ENCODE measurements around the gene HADH.
"Not testable (repeated sequence)": the region's sequence is repeated elsewhere in the genome, so short reads cannot be mapped to it uniquely, and the experiment has no call there.

HADH gene

GRCh38 chr4:107996949-107997788, 7.5 kb downstream of the HADH start:
- DNase-seq (ENCODE audit: low spot score): no peak

GRCh38 chr4:107997794-107998193, 8.1 kb downstream of the HADH start:
- no peak for DNase-seq (ENCODE audit: low spot score)

- no peak for DNase-seq (ENCODE audit: low spot score)
Measured at GRCh38 chr4:107999932-108000539, 10.3 kb downstream of the HADH start.

DNA sequence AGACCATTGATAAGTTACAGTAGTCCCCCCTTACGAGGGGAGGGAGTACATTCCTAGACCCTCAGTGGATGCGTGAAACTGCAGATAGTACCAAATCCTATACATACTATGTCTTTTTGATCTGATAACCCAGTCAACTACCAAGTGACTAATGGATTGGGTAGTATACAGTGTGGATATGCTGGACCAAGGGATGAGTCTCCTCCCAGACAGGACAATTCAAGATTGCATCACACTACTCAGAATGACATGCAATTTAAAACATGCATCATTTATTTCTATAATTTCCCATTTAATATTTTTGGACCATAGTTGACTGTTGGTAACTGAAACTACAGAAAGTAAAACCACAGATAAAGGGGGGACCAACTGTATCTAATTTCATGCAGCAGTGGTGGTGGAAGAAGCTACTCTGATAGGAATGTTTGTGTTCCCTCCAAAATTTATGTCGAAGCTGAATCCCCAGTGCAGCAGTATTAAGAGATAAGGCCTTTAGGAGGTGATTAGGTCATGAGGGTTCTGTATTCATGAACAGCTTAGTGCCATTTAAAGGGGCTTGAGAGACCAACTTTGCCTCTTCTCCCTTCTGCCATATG, 11.9 kb downstream of the HADH start:
- no peak for DNase-seq (ENCODE audit: low spot score)

DNA sequence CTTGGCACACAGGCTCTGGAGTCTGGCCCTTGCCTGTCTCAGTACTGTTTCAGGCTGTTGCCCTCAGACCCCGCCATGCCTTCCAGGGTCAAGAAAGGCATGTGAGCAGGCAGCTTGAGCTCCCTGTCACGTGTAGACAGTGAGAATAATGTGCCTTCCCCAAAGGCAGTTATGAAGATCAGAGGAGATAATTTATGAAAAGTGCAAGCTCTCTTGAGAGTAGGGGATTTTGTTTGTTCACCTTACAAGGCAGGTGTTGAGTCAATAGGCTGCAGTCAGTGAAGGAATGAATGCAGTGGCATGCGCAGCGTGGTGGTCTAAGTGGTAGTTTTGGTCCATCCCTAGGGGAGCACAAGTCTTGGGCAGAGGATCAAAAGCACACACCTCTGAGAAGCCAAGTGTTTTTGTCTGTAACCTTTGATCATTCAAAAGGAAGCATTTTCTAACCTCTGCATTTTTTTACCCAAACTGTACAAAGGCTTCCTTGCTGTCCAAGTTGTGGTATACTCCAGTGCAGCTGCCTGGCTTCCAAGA, 14.4 kb downstream of the HADH start:
- DNase-seq (ENCODE audit: low spot score): no peak

GRCh38 chr4:108004646-108005045, 15.0 kb downstream of the HADH start:
- no peak for DNase-seq (ENCODE audit: low spot score)

DNA sequence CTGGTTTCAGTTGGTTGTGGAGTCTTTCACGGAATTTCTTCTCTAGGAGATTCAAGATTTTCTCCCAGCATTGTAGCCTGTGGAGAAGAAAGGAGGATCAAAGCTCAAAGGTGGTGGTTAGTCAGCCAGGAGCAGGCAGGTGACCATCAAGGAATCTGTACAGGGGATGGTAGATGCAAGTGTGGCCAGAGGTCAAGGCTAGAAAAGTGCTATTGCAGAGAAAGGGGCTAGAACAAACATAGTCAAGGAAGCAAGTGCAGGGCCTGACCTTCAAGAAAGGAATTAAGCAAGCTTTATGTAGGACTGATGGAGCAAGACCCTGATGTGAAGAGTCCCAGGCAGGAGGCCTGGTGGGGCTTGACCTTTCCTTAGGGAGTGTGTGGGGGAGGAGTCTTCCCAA, 16.1 kb downstream of the HADH start:
- DNase-seq (ENCODE audit: low spot score): no peak

- DNase-seq (ENCODE audit: low spot score): no peak
Measured at GRCh38 chr4:108006361-108006760, 16.7 kb downstream of the HADH start.

GRCh38 chr4:108007984-108008383, 18.3 kb downstream of the HADH start:
- DNase-seq (ENCODE audit: low spot score): no peak

- no peak for DNase-seq (ENCODE audit: low spot score)
Measured at GRCh38 chr4:108008721-108009120, 19.0 kb downstream of the HADH start.

GRCh38 chr4:108010167-108010566, 20.5 kb downstream of the HADH start:
- DNase-seq (ENCODE audit: low spot score): no peak

- DNase-seq (ENCODE audit: low spot score): not testable (repeated sequence)
Measured at GRCh38 chr4:108012382-108012781, 22.7 kb downstream of the HADH start.

DNA sequence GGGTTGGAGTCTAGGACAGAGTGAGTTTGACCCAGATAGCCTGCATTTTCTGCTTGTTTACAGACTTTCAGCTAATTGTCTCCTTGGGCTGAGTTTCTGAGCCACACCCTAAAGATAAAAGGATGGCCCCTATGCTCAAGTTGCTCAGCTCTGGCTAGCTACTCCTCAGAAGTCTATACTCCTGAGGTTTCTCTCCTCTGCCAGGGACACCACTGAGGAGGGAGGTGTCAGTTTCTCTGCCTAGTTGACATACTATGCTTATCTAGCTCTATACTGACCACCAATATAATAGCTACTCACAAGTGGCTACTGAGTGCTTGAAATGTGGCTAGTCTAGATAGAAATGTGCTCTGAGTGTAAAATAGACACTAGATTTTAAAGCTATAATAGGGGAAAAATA, 23.6 kb downstream of the HADH start:
- DNase-seq (ENCODE audit: low spot score): no peak

GRCh38 chr4:108013955-108014354, 24.3 kb downstream of the HADH start:
- no peak for DNase-seq (ENCODE audit: low spot score)

DNA sequence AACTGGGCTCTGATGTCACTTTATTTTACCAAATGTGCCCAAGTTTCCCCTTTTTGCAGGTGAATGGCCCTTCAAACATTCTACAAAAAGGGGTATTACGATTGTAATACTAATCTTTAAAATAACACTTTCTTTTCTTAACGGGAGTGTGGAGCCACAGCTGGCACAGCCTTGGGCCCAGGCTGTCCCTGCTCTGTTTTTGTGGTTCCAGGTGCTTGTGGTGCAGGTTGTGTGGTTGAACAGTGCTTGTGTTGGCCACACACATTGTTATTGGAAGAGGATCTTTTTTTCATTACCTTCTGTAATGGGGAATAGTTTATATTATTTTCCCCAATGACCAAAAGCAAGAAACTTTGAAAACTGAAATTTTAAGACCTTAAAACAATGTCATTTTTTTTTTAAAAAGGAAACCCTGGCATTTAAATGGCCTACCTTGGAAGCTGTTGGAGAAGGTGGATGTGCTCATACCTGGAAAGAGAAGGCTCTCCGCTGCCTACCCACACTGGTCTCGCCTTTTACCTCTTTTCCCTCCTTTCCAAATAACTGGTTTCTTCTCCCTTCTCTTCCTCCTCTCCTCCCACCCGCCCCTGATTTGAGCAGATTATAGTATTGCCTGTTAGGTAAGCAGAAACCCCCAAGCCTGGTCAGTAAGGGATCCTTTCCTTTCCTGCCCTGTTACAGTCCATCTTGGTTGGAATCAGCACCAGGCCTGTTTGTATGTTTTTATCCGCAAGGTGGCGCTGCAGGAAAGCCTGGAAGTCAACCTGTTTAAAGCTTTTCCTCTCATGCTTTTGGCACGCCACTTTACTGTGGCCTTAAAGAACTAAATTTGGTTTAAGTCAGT, 28.6 kb downstream of the HADH start:
- peak; percentile 85 for DNase-seq (ENCODE audit: low spot score)

DNA sequence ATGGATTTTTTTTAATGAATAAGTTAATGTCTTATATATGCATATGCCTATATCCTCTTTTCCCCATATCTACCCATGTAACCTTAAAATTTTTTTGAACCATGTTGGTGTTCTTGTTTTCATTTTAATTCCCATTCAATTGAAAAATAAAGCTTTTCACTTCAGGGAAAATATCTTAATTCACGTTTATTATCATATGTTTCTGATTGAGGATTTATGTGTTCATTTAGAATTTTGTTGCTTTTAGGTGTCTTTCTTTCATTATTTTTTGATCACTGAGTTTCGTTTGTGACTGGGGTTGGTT, 29.1 kb downstream of the HADH start:
- DNase-seq (ENCODE audit: low spot score): no peak

DNA sequence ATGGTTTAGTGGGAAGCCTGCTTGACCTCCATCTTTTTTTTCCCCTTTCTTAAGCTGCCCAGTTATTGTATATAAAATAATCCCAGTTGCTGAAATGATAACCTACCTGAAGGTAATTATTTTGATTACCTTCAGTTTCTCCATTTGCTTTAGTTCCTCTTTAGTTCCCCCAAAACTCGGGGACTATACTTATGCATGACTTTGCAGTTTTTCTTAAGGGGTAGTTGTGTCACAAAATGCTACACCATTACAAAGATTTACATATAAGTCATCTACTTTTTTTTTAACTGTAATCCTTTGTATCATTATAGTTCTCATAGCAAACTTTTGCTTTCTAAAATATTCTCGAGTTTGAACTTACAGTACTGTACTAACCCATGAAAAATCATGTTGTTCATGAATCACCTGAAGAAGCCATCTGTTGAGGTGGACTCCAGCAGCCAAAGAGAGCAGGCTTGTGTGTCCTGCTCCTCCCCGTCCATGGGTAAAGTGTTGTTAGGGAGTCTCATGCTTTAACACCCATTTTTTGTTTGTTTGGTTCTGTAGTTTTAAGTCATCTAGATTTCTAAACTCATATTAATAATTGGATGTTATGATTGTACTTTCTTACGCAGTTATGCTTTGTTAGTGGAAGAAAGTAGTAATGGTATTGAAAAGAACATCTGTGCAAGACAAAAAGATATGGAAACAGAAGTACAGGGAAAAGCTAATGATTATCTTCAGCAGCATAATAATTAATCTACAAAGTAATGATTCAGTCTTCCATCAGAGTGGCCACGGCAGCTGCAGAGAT, 34.6 kb downstream of the HADH start:
- no peak for DNase-seq (ENCODE audit: low spot score)

- DNase-seq (ENCODE audit: low spot score): no peak
Measured at GRCh38 chr4:108024878-108025165, 35.1 kb downstream of the HADH start.

- peak; percentile 33 for DNase-seq (ENCODE audit: low spot score)
Measured at GRCh38 chr4:108029016-108029720, 39.5 kb downstream of the HADH start.

DNA sequence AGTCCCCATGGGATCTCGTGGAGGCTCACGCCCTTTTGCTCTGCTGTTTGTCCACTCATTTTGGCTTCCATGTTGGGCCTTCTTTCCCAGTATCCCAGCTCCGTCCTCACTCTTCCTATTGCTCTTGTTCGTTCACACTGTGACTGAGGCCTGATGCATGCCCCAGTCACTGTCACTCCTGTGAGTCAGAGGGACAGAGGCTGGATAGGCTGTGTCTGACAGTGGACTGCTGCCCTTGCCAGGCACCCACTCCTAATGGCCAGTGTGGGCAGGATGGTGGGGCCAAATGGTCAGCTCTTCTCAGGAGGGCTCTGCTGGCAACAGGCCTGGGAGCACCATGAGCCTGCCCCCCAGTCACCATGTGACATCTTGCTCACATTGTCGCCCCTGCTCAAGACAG, 40.0 kb downstream of the HADH start:
- no peak for DNase-seq (ENCODE audit: low spot score)

DNA sequence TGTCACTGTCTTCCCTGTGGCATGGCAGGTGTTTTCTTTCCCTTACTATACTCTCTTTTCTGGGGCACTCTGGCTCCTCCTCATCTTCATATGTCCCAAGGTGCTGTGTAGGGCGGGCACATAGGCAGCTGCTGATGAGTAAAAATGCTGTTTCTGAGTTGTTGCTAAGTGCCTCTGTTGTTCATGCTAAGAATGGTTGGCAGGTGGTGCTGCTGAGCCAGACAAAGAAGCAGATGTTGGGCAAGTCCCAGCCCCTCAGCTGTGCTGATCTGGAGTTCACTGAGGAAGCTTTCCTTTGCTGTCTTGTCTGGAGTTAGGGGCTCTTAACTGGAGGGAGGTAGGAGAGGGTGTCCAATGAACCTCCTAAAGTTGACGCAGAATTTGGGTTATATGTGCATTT, 40.6 kb downstream of the HADH start:
- peak; percentile 74 for DNase-seq (ENCODE audit: low spot score)

All from CD4-positive, alpha-beta T cell treated with Interleukin-15 for 4 hours (primary cell).